ENCODE results near the gene MN1.

MN1 gene

GRCh38 chr22:27764722-27765236 lies 36.8 kb downstream of the MN1 start:
- DNase-seq (ENCODE audit: low read depth, low spot score) = no peak

- DNase-seq (ENCODE audit: low read depth, low spot score) = no peak
Measured at GRCh38 chr22:27761665-27762064, 39.9 kb downstream of the MN1 start.

GRCh38 chr22:27761000-27761399 lies 40.6 kb downstream of the MN1 start:
- no peak for DNase-seq (ENCODE audit: low read depth, low spot score)

- no peak for DNase-seq (ENCODE audit: low read depth, low spot score)
Measured at GRCh38 chr22:27760474-27760873, 41.1 kb downstream of the MN1 start.

GRCh38 chr22:27757928-27758525 lies 43.5 kb downstream of the MN1 start:
- DNase-seq (ENCODE audit: low read depth, low spot score) = no peak

GRCh38 chr22:27756212-27756660 lies 45.3 kb downstream of the MN1 start:
- no peak for DNase-seq (ENCODE audit: low read depth, low spot score)

- no peak for DNase-seq (ENCODE audit: low read depth, low spot score)
Measured at GRCh38 chr22:27755521-27756211, 45.9 kb downstream of the MN1 start.

- DNase-seq (ENCODE audit: low read depth, low spot score) = no peak
Measured at GRCh38 chr22:27754888-27755480, 46.6 kb downstream of the MN1 start.

GRCh38 chr22:27754247-27754887 lies 47.2 kb downstream of the MN1 start:
- DNase-seq (ENCODE audit: low read depth, low spot score) = no peak

GRCh38 chr22:27752771-27753170 lies 48.8 kb downstream of the MN1 start:
- DNase-seq (ENCODE audit: low read depth, low spot score) = no peak

- DNase-seq (ENCODE audit: low read depth, low spot score) = no peak
Measured at GRCh38 chr22:27752141-27752540, 49.4 kb downstream of the MN1 start.

- DNase-seq (ENCODE audit: low read depth, low spot score) = no peak
Measured at GRCh38 chr22:27751277-27752070, 50.1 kb downstream of the MN1 start.

- DNase-seq (ENCODE audit: low read depth, low spot score) = no peak
Measured at GRCh38 chr22:27750584-27751265, 50.8 kb downstream of the MN1 start.

- peak; percentile 45 for DNase-seq (ENCODE audit: low read depth, low spot score)
Measured at GRCh38 chr22:27749597-27750225, 51.8 kb downstream of the MN1 start.

- no peak for DNase-seq (ENCODE audit: low read depth, low spot score)
Measured at GRCh38 chr22:27748751-27749191, 52.8 kb downstream of the MN1 start.

GRCh38 chr22:27748349-27748748 lies 53.2 kb downstream of the MN1 start:
- no peak for DNase-seq (ENCODE audit: low read depth, low spot score)

- no peak for DNase-seq (ENCODE audit: low read depth, low spot score)
Measured at GRCh38 chr22:27747396-27748221, 53.9 kb downstream of the MN1 start.

GRCh38 chr22:27746918-27747317 lies 54.6 kb downstream of the MN1 start:
- no peak for DNase-seq (ENCODE audit: low read depth, low spot score)

- DNase-seq (ENCODE audit: low read depth, low spot score) = no peak
Measured at GRCh38 chr22:27745809-27746208, 55.7 kb downstream of the MN1 start.

- DNase-seq (ENCODE audit: low read depth, low spot score) = no peak
Measured at GRCh38 chr22:27745154-27745553, 56.4 kb downstream of the MN1 start.
